ENCODE measurements around the gene ARHGAP18.
A peak's percentile ranks its signal among the peaks of the same experiment; 100 is the strongest.

The ARHGAP18 gene

DNA sequence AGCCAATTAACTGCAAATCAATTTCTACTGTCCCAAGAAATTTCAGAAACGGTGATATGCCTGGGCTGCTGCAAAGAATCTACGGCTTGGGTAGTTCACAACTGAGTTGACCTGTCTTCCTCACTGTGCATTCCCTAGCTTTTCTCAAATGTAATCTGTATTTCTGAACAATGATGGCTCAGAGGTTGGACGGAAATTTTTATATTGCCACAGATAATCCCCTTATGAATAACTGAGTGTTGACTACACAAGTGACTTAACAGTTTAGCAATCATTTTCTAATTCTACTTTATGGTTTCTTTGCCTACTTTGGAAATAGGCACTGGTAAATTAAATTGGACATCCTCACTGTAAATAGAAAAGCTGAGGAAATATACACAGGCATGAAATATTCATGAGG is 94.5 kb downstream of the ARHGAP18 start:
- no peak for DNase-seq (ENCODE audit: low spot score)

DNA sequence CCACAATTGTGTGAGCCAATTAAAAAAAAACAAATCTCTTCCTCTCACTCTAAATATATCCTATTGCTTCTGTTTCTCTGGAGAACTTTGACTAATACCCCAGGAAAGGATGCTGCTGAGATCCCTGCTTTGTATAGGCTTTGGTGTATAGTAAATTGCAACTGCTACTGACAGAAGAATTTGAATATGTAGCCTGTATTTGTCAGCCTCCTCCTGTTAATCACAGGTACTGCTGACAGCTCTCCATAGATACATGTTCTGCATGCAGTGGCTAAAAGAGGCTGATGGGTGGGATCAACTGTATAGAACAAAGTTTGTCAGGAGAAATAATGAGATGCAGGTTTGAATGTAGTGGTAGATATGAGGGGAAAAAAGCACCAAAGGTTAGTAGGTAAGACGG is 95.0 kb downstream of the ARHGAP18 start:
- DNase-seq (ENCODE audit: low spot score): no peak

DNA sequence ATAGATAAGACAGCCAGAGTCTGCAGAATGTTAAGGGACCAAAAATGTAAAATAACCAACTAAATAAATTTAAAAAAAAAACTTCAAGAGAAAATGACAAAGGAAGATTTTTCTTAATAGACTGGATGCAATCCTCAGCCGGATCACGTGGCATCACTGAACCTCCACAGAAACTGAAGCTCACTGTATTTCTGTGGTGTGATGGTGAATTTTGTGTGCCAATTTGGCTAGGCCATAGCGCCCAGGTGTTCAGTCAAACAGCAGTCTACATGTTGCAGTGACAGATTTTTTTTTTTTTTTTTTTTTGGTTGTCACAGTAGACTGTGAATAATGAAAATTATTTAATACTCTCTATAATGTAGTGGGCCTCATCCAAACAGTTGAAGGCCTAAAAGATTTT is 95.5 kb downstream of the ARHGAP18 start:
- no peak for DNase-seq (ENCODE audit: low spot score)

DNA sequence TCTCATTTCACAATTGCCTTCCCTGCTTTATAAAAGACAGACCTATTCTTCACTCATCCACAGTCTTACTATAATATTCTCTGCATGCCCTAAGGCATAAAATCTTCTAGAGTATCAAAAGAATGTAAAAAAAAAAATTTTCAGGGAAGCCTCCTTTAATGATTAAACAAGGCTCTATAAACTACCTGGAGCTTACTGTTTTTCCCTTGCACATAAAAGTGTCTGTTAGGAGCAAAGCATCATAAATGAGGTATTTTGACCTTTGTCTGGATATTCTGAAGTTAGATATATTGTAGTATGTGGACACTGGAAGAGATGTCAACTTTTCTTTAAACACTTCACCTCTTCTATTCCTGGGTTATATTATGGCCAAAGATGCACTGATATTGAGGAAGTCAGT is 97.5 kb downstream of the ARHGAP18 start:
- no peak for DNase-seq (ENCODE audit: low spot score)

DNA sequence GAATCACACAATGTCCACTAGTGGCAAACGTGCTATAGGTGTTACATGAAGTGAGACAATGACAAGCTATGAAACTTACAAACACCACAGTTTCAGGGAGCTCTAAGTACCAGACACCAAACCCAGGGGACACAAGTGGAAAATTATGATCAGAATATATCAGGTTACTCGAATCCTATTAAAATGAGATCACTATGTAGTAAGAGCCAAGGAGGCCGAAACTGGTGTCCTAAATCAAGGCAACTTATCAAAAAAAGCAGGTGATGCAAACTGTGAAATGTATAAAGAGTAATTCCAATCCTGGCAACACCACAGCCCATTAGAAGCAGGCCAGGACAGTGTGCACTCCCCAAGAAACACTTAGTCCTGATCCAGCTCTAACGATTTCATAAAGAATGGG is 100.3 kb downstream of the ARHGAP18 start:
- no peak for DNase-seq (ENCODE audit: low spot score)

DNA sequence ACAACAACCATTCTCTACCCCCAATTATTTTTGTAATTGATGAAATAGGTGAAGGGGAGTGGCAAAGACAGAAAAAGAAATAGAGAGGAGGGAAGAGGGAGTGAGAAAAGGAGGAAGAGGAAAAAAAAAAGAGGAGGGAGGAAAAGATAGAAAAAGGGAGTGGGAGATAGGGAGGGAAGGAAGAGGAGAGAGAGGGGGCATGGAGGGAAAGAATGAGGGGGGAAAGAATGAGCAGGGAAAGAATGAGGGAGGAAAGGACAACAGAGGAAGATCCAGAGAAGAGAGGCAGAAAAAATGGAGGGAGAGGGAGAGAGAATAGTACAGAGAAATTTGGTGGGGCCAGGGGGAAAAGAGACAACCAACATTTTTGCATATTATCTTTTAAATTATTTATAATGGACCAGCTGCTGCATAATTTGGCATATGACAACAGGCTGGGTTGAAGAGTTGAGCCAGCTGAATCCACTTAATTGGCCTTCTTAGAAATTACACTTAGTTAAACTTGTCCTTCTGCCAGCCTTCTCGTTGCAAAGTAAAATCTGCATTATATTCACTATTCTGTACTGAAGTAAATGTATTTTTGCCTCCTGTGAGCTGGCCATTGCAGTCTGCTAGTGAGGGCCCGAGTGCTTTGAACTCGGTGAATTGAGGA is 101.0 kb downstream of the ARHGAP18 start:
- DNase-seq (ENCODE audit: low spot score): no peak

DNA sequence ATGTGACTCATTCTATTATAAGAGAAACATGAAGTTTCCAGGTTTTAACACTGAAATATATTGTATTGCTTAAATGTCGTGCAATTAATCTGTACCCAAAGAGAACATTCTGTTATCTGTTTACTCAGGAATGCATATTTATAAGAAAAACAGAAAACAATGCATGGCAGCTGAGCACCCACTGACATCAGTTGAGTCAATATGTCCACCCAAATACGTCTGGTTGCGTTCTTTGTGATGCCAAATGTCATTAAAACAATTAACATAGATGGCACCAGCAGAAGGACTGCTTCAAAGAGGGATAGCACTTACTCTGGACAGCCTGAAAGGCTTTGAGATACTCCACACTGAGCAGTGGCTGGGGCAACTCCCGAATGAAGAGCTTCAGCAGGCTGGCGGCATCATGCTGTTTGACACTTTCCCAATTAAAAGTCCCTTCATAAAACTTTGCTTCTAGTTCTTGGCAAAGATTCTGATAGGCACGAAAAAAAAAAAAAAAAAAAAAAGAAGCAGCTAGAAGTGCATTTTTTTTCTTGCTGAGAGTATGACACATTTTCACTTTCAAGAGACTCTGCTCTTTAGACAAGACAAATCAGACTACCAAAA is 102.3 kb downstream of the ARHGAP18 start:
- DNase-seq (ENCODE audit: low spot score): no peak

DNA sequence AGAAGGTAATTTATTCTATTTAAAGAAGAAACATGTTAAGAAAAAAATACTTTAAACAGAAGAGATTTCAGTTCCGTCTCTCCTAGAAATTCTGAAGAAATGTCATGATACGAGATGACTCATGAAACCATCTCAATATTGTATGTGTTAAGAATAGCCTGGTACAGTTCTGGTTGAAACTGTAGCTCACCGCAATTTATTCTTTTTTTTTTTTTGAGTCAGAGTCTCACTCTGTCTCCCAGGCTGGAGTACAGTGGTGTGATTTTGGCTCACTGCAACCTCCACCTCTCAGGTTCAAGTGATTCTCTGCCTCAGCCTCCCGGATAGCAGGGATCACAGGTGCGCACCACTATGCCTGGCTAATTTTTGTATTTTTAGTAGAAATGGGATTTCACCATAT is 103.3 kb downstream of the ARHGAP18 start:
- DNase-seq (ENCODE audit: low spot score): no peak

DNA sequence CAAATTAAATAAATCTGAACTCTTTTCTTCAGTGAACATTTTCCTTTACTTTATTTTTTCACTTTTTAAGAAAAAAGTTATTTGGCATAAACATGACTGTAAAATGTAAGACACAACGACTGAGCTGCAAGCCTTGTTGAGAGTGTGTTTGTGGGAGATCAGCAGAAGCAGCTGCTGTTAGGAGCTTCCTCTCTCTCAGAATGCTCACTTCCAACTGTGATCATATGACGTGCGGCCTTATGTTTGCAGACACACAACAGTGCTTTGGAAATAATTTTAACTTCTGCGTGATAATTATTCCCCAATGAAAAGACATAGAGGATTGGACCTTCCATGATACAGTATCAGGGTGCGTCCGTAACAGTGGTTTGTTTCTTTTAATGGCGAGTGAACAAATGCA is 104.0 kb downstream of the ARHGAP18 start:
- peak; percentile 61 for DNase-seq (ENCODE audit: low spot score)

DNA sequence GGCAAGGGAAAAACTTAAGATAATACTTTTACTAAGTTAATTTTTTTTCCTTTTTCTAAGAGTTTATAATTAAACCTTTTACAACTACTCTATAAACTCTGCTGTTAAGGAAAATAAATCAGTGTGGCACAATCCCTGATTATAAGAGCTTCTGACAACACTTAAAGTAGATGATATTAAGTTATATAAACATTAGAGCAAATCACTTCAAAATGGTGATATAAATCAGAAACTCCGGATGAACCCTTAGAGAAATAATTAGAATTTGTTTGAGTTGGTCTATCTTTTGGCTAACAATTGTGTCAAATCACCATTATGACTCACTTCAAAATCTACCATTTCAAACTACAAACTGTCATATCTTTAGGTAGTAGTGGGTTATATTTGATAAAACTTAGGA is 104.9 kb downstream of the ARHGAP18 start:
- DNase-seq (ENCODE audit: low spot score): no peak

DNA sequence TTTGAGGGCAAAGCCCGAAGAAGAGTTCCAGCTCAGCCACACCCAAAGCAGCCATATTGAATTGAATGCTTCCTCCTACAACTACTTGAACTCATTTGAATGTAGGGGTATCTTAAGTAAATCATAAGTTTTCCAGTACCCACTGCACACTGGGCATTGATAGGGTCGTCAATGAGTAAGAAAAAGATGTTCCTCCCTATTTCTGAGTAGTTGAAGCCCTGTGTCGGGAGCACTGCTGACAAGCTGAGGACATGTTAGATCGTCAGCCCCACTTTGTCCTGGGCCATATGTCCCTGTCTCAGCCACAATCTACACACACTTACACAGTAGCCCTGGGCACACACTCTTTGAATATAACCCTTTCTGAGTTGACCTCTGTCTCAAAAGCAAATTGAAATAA is 105.7 kb downstream of the ARHGAP18 start:
- DNase-seq (ENCODE audit: low spot score): no peak

DNA sequence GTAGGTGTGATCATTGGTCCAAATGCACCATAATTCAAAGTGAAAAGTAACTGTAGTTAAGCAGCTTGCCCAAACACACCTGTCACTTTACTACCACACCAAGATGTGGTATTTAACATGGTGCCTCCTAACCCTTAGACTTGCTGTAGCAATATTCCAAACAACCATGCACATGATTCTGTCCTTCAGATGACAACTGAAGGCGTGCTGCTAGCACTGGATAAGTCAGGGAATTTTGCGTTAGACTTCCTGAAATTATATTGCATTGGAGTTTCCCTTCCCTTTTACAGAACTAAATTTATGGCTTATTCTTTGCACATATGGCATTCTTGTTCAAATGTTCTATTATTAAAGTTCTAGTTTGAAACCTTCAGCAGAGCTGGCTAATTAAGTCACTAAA is 106.2 kb downstream of the ARHGAP18 start:
- DNase-seq (ENCODE audit: low spot score): no peak

DNA sequence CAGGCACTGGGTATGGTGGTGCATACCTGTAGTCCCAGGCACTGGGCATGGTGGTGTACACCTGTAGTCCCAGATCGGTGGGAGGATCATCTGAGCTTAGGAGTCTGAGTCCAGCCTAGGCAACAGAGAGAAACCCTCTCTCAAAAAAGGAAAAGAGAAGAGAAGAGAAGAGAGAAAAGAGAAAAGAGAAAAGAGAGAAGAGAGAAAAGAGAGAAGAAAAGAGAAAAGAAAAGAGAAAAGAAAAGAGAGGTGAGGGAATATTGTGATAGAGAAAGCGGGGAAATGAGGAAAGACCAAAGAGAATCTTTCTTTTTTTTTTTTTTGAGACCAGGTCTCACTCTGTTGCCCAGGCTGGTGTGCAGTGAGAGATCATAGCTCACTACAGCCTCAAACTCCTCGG is 108.7 kb downstream of the ARHGAP18 start:
- DNase-seq (ENCODE audit: low spot score): no peak

DNA sequence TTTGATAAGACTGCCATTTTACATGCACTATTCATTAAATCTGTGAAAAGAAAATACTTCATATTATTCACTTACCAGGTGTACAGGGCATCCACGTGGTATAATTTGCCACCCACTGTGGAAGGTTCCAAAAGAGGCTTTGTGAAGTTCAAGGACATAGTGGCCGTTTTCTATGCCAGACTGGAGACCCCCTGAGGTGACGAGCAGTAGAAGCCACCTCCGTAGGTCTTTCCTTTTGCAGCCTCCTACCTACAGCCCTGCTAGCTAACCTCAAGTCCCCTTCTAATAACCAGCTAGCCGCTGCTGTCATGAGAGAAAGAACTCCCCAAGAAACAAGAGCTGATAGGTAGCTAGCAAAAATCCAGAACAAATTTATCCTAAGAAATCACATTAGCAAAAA is 110.5 kb downstream of the ARHGAP18 start:
- no peak for DNase-seq (ENCODE audit: low spot score)

DNA sequence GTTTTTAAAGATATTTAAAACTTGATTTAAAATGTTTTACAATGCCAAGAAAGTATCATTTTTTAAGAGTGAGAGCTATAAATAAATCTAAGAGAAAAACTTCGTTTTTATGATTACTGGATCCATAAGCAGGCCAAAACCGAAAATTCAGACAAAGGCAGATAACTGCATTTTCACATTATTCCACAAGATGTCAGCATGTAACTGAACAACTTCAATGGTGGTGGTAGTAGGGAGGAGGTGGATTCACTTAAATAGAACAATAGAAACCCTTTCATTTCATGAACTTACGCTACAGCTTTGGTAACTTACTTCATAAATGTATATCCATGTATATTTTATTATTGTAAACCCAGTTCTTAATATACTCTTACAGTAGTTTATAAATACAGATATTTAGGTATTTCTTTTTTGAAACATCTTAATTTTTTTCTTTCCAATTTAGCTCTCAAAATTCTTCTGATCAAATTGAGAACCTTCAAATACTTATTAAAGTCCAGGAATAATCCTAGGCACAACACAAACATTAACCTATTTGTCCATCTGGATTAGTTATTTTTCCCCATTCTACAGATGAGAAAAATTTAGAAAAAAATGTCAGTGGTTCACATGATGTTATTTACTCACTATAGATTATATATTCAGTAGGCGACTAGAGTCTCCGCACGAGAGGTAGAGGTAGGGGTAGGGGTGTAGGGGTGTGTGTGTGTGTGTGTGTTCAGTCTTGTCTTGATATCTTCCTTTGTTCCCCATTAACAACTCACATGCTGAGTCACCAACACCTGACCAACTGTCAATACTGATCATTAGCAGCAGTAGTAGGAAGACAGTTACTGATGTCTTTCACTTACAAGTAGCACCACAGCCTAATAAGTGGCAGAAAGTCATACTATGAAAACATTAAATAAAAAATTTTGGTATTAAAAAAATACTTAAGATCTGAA is 111.5 kb downstream of the ARHGAP18 start:
- peak; percentile 88 for DNase-seq (ENCODE audit: low spot score)

DNA sequence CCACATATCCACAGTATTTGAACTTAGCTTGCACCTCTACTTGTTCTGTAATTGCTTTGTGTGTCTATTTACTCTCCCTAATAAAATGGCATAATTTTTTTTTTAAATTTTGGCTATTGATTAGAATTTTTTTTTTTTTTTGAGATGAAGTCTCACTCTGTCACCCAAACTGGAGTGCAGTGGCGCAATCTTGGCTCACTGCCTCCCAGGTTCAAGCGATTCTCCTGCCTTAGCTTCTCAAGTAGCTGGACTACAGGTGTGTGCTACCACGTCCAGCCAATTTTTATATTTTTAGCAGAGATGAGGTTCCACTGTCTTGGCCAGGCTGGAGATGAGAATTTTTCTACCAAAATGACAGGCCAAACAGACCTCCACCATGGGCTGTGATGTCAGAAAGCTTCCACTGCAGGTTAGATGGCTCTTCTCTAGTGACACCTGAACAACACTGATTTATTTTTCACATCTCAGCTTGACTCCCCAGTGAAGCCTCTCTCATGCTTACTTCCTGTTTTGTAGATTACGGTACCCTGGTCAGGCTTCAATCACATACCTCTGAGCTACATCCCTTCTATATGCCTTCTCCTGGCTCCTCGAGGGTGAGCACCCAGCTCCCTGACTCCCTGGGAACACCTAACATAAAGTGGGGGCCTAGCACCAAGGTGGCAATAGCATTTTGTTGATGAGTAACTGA is 112.8 kb downstream of the ARHGAP18 start:
- DNase-seq (ENCODE audit: low spot score): no peak

DNA sequence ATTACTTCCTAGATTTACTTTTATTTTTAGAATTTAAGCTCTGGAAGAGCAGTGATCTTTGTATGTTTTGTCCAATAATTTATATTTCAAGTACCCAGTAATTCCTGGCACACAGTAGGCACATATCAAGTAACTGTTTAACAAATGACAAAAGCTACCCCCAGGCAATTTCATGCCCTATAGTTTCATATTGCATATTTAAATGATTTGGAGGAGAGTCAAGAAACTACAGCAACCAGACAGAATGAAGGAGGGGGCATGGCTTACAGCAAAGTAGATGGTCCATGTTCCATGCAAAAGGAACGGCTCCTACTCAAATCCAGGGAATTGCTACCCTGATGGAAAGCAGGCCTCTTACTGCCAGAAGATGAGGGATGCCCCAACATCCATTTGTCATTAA is 113.5 kb downstream of the ARHGAP18 start:
- no peak for DNase-seq (ENCODE audit: low spot score)

DNA sequence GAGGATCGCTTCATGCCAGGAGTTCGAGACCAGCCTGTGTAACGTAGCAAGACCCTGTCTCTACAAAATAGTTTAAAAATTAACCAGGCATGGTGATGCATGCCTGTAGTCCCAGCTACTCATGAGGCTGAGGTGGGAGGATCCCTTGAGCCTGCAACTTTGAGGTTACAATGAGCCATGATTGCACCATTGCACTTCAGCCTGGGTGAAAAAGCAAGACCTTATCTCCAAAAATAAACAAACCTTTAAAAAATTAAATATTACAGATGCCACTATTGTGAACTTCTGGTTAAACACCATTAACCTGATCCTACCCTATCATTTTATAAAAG is 116.8 kb downstream of the ARHGAP18 start:
- no peak for DNase-seq (ENCODE audit: low spot score)

DNA sequence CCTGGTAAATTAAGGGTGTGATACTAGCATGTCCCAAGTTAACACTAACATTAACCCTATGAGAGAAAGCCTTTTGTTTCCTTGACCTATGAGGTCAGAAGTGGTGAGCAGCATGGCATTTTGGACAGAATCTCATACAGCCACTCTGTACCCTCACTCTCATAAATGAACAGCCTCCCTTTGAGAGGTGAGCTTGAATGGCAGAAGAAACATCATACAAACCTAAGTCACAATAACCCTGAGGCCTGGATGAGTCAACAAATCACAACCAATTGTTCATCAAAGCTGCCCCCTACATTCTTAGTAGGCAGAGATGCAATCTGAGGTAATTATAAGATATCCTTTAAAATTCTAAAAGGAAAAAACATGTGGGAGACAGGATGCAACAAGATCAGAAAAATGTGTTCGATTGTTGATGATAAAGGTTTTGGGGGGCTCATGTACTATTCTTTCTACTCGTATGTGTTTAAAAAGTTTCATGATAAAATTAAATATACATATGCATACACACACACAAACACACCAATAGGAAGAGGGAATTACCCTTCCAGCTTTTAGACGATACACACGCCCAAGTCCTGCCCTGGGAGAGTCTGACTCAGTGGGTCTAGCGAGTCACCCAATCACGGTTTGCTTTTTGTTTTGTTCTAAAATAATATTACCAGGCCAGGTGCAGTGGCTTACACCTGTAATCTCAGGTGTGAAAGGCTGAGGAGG is 117.3 kb downstream of the ARHGAP18 start:
- DNase-seq (ENCODE audit: low spot score): no peak

DNA sequence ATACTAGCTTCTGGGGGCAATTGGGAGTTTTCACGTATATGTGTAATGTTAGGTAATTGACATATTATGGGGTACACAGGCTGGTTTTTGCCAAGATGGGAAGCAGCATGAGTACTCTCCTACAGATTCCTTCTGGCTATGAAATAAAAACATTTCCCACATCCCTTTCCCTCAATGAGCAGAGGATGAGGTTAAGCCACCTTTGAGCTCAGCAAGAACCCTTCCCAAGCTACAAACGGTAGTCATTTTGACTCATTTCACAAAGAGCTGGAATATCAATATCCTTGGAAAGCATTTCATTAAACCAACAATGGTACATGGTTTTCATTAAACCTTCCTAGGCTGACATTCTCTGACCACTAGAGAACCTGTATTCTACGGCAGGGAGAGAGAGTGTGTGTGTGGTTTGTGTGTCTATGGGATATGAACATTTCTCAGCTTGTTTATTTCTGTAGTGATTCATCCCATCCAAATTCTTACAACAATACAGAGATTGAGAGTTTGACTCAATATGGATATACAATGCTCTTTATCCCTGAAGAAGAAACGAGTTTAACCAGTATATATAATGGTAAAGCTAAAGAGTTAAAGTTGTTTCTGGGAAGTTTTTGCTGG is 119.5 kb downstream of the ARHGAP18 start:
- DNase-seq (ENCODE audit: low spot score): no peak

DNA sequence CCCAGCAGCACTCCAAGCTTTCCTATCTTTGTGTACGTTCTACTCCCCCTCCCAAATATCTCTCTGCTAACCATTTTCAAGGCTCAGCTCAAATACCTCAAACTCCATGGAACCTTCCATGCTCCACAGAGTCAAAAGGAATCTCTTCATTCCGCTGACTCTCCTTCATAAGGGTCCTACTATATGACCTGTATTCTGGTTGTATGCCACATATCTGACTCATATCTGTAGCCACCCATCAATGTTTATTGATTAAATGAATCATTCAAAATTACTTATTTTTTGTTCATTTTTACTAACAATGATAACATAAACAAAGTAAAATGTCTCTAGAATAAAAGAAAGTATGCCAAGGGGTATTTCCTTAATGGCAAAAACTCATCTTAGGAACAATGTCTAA is 123.2 kb downstream of the ARHGAP18 start:
- DNase-seq (ENCODE audit: low spot score): no peak

DNA sequence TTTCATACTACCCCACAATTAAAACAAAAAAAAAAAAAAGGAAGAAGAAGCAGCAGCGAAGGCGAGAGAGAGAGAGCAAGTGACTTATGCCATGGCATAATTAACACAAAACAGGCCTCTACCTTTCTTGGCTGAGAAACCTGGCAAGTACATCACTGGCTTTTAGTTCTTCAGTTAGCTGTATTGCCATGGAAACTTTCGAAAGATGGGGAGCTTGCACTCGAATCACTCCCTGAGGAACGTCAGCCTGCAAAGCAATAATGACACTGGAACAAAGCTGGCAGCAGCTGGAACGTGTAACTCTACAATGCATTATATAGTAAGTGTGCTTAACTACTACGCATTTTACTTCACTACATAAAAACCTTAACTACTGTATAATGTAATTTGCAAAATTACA is 126.1 kb downstream of the ARHGAP18 start:
- DNase-seq (ENCODE audit: low spot score): peak; percentile 27

Data from Ammon's horn (tissue), 1 donor.